ENCODE results near the gene CBX7. TPM values are rescaled to one million over a fixed set of nuclear protein-coding genes. Genes with fewer than 3 reads are reported as not detected.

The CBX7 gene
- total RNA-seq, 2 experiments from 2014 or later, result 11.9 to 19.6 TPM

GRCh38 chr22:39132281-39132680, 20.2 kb downstream of the CBX7 start:
- Histone ChIP-seq H3K4me2 (ENCODE audit: low read length) (no peak overlapping the region), H3K79me2 (ENCODE audit: insufficient read depth, low read depth, low read length) (no peaks in the 10 kb centered on the region), H3K4me1 (ENCODE audit: insufficient read depth, low read length, poor library complexity, severe bottlenecking) (no peaks in the 10 kb centered on the region), H3K36me3 (ENCODE audit: insufficient read depth, low read length) (no peaks in the 10 kb centered on the region), H3K27ac (ENCODE audit: low read depth, low read length, poor library complexity, severe bottlenecking) (no peak overlapping the region), H3K9me3 (ENCODE audit: low read length) (no peaks in the 10 kb centered on the region), H2AFZ (ENCODE audit: low read length) (no peak overlapping the region), H4K20me1 (ENCODE audit: insufficient read depth, low read length) (no peaks in the 10 kb centered on the region), H3K9me2 (ENCODE audit: insufficient read depth, low read length) (no peaks in the 10 kb centered on the region), H3K4me3 (ENCODE audit: low read depth, low read length, poor library complexity, severe bottlenecking) (no peak overlapping the region)
- POLR2A ChIA-PET, result no interaction called here
- TF ChIP-seq EZH2phosphoT487 (IDR thresholded peaks at IDR 0.05; ENCODE audit: borderline replicate concordance, low read depth, low read length) (no peak), CTCF (conservative IDR thresholded peaks at IDR 0.05; ENCODE audit: low read length) (no peak)
- DNase-seq (ENCODE audit: low spot score), result no peak
- BruUV-seq (replicated peaks), result no TSS peak
- CTCF ChIA-PET (ENCODE audit: unreplicated experiment), result no interaction called here
- intact Hi-C loops (cut with micrococcal nuclease; ENCODE audit: unreplicated experiment), result no loop called here

GRCh38 chr22:39130892-39131855, 21.3 kb downstream of the CBX7 start:
- no peaks in the 10 kb centered on the region for H3K79me2 ChIP-seq (ENCODE audit: insufficient read depth, low read depth, low read length)
- no peaks in the 10 kb centered on the region for H3K9me2 ChIP-seq (ENCODE audit: insufficient read depth, low read length)
- H3K4me3 ChIP-seq (ENCODE audit: low read depth, low read length, poor library complexity, severe bottlenecking), result no peak overlapping the region
- ChIA-PET CTCF (ENCODE audit: unreplicated experiment) (no interaction called here), POLR2A (no interaction called here)
- H3K4me2 ChIP-seq (ENCODE audit: low read length), result no peak overlapping the region
- DNase-seq (ENCODE audit: low spot score), result no peak
- TF ChIP-seq EZH2phosphoT487 (IDR thresholded peaks at IDR 0.05; ENCODE audit: borderline replicate concordance, low read depth, low read length), result no peak
- no peak for TF ChIP-seq CTCF (conservative IDR thresholded peaks at IDR 0.05; ENCODE audit: low read length)
- H2AFZ ChIP-seq (ENCODE audit: low read length), result no peak overlapping the region
- H3K4me1 ChIP-seq (ENCODE audit: insufficient read depth, low read length, poor library complexity, severe bottlenecking), result no peaks in the 10 kb centered on the region
- intact Hi-C loops (cut with micrococcal nuclease; ENCODE audit: unreplicated experiment), result no loop called here
- H3K27ac ChIP-seq (ENCODE audit: low read depth, low read length, poor library complexity, severe bottlenecking), result no peak overlapping the region
- TSS peak; percentile 68 for BruUV-seq (replicated peaks)
- H3K36me3 ChIP-seq (ENCODE audit: insufficient read depth, low read length), result no peaks in the 10 kb centered on the region
- H3K9me3 ChIP-seq (ENCODE audit: low read length), result no peaks in the 10 kb centered on the region
- H4K20me1 ChIP-seq (ENCODE audit: insufficient read depth, low read length), result no peaks in the 10 kb centered on the region

GRCh38 chr22:39130152-39130704, 22.3 kb downstream of the CBX7 start:
- Histone ChIP-seq H3K4me3 (ENCODE audit: low read depth, low read length, poor library complexity, severe bottlenecking) (no peak overlapping the region), H4K20me1 (ENCODE audit: insufficient read depth, low read length) (no peaks in the 10 kb centered on the region), H2AFZ (ENCODE audit: low read length) (no peak overlapping the region), H3K4me1 (ENCODE audit: insufficient read depth, low read length, poor library complexity, severe bottlenecking) (no peaks in the 10 kb centered on the region), H3K36me3 (ENCODE audit: insufficient read depth, low read length) (no peaks in the 10 kb centered on the region), H3K27ac (ENCODE audit: low read depth, low read length, poor library complexity, severe bottlenecking) (no peak overlapping the region), H3K9me2 (ENCODE audit: insufficient read depth, low read length) (no peaks in the 10 kb centered on the region), H3K4me2 (ENCODE audit: low read length) (no peak overlapping the region), H3K79me2 (ENCODE audit: insufficient read depth, low read depth, low read length) (no peaks in the 10 kb centered on the region), H3K9me3 (ENCODE audit: low read length) (no peaks in the 10 kb centered on the region)
- BruUV-seq (replicated peaks), result no TSS peak
- intact Hi-C loops (cut with micrococcal nuclease; ENCODE audit: unreplicated experiment), result no loop called here
- no peak for TF ChIP-seq EZH2phosphoT487 (IDR thresholded peaks at IDR 0.05; ENCODE audit: borderline replicate concordance, low read depth, low read length)
- no peak for TF ChIP-seq CTCF (conservative IDR thresholded peaks at IDR 0.05; ENCODE audit: low read length)
- DNase-seq (ENCODE audit: low spot score), result no peak
- CTCF ChIA-PET (ENCODE audit: unreplicated experiment), result no interaction called here
- POLR2A ChIA-PET, result no interaction called here

Measured in OCI-LY7 (cell line).